GM19397 (cell line): ENCODE data around the gene CCDC7.
"Not testable (repeated sequence)": the region's sequence is repeated elsewhere in the genome, so short reads cannot be mapped to it uniquely, and the experiment has no call there.

Experiments used
- ATAC-seq: cut with Tn5 transposase; IDR thresholded peaks from one replicate; pipeline ENCODE4 v1.9.1; 2021; ENCODE audit warnings: mild to moderate bottlenecking, moderate library complexity; ENCODE audit not compliant: unreplicated experiment

The CCDC7 gene

GRCh38 chr10:32445740-32446535, at the start of gene CCDC7:
Gene CCDC7, plus strand, starts transcription at chr10:32446140. Its CDS starts 5,503 bp downstream, at chr10:32451643.
- ATAC-seq, result peak; percentile 99

DNA sequence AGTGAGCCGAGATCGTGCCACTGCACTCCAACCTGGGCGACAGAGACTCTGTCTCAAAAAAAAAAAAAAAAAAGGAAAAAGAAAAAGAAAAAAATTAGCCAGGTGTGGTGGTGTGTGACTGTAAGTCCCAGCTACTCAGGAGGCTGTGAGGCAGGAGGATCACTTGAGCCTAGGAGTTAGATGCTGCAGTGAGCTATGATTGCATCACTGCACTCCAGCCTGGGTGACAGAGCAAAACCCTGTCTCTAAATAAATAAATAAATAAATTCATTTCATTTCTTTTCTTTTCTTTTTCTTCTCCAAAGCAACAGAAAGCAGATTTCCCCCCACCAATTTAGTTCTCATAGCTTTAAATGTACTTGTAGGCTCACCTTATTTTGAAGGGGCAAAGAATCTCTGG, 48.8 kb upstream of the CCDC7 start:
- ATAC-seq, result not testable (repeated sequence)

GRCh38 chr10:32399720-32400119, 46.2 kb upstream of the CCDC7 start:
- not testable (repeated sequence) for ATAC-seq

- ATAC-seq, result no peak
Measured at GRCh38 chr10:32400961-32401360, 45.0 kb upstream of the CCDC7 start.

DNA sequence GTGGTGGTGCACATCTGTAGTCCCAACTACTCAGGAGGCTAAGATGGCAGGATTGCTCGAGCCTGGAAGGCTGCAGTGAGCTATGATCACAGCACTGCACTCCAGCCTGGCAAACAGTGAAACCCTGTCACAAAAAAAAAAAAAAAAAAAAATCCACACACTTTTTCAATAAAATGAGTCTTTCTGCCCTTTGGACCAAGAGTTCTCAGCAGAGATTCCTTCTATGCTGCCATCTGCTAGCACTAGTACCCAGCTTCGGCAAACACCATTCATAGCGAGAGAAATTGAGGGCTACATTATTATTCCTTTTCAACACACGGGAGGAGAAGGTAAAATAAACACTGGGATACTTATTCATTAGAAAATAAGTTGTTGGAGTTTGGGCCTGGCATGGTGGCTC, 43.4 kb upstream of the CCDC7 start:
- no peak for ATAC-seq

GRCh38 chr10:32403091-32403490, 42.8 kb upstream of the CCDC7 start:
- no peak for ATAC-seq

- ATAC-seq, result no peak
Measured at GRCh38 chr10:32408690-32409089, 37.2 kb upstream of the CCDC7 start.

DNA sequence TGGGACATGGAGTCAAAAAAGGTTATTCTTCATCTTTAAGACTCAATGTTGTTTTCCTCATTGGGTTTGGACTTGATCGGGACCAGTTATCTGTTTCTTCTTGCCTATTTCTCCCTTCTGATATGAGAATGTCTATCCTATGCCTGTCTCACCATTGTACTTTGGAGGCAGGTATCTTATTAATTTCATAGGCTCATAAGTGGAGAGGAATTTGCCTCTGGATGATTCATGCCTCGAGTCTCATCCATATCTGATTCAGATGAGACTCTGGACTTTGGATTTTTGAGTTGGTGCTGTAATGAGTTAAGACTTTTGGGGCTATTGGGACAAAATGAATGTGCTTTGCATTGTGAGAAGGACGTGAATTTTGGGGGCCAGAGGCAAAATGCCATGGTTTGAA, 36.2 kb upstream of the CCDC7 start:
- ATAC-seq, result no peak

DNA sequence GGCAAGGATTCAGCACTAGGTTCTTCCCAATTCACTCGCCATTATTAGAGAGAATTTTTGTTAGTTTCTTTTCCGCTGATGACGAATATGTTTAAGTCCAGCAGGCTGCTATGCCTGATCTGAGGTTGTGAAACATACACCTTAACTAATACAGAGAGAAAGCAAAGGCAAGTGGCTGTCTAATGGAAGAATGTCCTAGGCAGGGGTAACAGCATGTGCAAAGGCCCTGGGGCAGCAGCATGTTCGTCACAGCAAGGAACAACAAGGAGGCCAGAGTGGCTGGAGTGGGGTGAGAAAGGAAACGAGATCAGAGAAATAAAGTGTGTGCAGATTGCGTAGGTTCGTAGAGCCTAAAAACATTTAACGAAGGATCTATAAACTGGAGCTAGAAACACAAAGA, 35.4 kb upstream of the CCDC7 start:
- ATAC-seq, result no peak

GRCh38 chr10:32411797-32412498, 34.0 kb upstream of the CCDC7 start:
- no peak for ATAC-seq

DNA sequence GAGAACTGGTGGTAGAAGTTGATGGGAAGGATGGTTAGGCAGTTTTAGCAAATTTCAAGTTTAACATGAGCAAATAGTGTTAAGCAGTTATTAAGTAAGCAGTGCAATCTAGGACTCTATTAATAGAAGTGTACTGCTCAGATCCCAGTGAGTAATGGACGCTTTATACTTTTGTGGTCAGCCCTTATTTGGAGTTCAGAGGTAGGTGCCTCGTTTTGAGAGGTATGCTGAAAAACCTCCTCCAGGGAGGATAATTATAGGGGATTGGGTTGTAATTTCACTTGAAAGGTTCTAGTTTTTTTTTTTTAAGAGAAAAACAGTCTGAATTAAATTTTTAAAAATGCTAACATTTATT, 33.5 kb upstream of the CCDC7 start:
- ATAC-seq, result no peak

DNA sequence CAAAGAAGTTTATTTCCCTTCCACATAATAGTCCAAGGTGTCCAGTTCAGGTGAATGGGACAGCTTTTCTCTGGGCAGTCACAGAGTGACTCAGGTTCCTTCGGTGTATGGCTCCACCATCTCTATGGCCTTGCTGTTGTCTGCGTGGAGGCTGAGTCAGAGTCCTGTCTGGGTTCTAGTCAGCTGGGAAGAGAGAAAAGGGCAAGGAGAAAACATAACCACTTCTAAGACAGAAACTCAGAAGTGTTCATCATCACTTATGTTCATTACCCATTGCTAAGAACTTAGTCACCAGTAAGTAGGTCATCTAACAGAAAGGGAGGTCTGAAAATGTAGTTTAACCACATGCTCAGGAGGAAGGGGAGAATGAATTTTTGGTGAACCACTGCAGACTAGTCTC, 32.4 kb upstream of the CCDC7 start:
- ATAC-seq, result no peak

- ATAC-seq, result no peak
Measured at GRCh38 chr10:32415361-32415760, 30.6 kb upstream of the CCDC7 start.

DNA sequence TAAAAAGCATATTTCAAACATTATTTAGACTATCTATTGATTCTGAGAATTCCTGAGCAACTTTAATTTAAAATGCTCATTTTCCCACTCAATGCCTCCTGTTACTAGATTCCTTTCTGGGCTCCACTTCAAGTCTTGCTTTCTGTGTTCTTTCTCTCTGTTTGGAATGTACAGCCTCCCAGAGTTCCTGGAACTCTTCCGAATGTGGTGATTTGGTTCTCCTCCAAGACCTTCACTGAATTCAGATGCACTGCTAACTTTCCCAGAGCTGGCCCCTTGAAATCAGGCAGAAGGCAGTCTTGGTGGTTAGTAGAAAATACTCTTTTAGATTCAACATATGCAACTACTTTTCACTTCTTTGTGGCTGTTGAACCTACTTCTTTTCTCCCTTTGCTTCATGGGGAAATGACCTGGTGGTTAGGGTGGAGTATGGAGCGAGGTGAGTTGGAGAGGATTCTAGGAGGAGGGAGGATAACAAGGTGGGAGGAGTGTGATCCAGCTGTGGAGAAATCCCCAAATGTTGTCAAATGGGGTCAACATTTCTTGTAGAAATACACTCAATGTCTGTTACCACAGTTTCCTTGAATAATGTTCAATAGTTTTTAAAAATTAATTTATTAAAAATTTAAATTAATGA, 27.9 kb upstream of the CCDC7 start:
- no peak for ATAC-seq

GRCh38 chr10:32418572-32418971, 27.4 kb upstream of the CCDC7 start:
- no peak for ATAC-seq

DNA sequence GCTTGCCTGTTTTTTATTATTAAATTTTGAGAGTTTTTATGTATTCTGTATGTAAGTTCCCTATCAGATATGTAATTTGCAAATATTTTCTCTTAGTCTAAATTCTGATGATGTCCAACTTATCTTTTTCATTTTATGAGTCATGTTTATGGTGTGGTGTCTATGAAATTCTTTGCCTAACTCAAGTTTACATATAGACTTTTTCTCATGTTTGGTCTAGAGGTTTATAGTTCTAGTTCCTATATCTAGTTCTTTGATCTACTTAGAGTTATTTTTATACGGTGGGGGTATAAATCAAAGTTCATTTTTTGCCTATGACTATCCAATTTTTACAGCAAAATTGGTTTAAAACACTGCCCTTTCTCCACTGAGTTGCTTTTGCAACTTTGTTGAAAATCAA, 26.3 kb upstream of the CCDC7 start:
- no peak for ATAC-seq

DNA sequence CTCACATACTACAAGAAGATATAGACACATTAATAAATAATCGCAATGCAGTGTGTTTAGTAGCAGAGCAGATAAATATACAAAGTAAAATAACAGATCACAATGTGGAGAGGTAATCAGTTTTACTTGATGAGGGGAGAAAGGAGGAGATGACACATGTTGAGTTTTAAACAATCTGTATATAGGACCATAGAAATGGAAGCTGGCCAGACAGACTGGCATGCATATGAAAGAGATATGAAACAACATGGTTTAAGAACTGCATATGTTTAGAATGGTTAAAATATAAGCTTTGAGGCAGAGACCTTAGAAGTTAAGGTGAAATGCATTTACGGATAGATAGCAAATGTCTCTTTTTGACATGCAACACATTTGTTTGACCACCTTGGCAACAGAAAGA, 19.8 kb upstream of the CCDC7 start:
- ATAC-seq, result no peak

GRCh38 chr10:32433542-32433941, 12.4 kb upstream of the CCDC7 start:
- ATAC-seq, result no peak

DNA sequence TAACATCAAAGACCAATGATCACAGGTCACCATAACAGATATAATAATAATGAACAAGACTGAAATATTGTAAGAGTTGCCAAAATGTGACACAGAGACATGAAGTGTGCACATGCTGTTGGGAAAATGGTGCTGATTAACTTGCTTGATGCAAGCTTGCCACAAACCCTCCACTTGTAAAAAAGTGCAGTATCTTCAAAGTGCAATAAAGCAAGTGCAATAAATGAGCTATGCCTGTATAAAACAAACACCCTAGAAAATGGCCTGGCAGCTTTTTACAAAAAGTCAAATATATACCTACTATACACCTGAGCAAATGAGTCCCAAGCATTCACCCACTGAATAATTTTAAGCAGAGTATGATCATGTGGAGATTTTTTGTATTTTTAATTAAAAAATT, 9.7 kb upstream of the CCDC7 start:
- no peak for ATAC-seq

DNA sequence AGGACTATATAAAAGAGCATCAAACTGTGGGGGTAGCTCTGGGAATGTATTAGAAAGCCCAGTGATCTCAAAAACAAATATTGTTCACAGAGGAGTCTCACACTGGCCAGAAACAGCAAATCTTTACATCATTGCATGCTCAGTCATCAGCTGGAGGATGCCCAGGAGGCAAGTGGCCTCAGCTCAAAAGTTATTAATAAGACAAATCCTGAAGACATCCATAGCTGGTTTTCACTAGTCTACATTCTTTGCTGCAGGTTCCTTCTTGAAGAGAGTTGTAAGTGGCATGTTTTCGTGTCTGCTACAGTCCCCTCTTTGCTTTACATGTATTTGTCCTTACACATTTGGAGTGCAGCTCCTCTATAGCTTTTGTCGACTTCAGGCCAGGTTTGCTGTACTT, 8.6 kb upstream of the CCDC7 start:
- ATAC-seq, result no peak

GRCh38 chr10:32445036-32445435, 904 bp upstream of the CCDC7 start:
- no peak for ATAC-seq
